Activated naive CD4-positive, alpha-beta T cell treated with anti-CD3 and anti-CD28 coated beads for 36 hours (primary cell): ENCODE measurements around the gene SERINC5. TPM values are rescaled to one million over a fixed set of nuclear protein-coding genes. Genes with fewer than 3 reads are reported as not detected.
"Not testable (repeated sequence)": the region's sequence is repeated elsewhere in the genome, so short reads cannot be mapped to it uniquely, and the experiment has no call there.

Source experiments
- CTCF ChIA-PET: fragments of 350-600 bp; sonication (Branson Sonifier 250); formaldehyde crosslinking; loops from one replicate; lab custom pipeline; 2021; ENCODE audit warnings: antibody characterized with exemption; lab: Charles Lee
- DNase-seq: peaks from one replicate; pipeline ENCODE4 v3.0.0-alpha.2; 2020
- H3K27ac Mint-ChIP-seq: one replicate; pipeline ENCODE4 v1.8.0; 2021; ENCODE audit warnings: mild to moderate bottlenecking, mixed read lengths
- H3K27me3 Mint-ChIP-seq: one replicate; pipeline ENCODE4 v1.8.0; 2021; ENCODE audit warnings: low read depth, mixed read lengths
- H3K36me3 Mint-ChIP-seq: one replicate; pipeline ENCODE4 v1.8.0; 2021; ENCODE audit warnings: low read depth, mixed read lengths
- H3K4me1 Mint-ChIP-seq: one replicate; pipeline ENCODE4 v1.8.0; 2021; ENCODE audit warnings: low read depth, mixed read lengths
- H3K4me3 Mint-ChIP-seq: one replicate; pipeline ENCODE4 v1.8.0; 2021; ENCODE audit warnings: mild to moderate bottlenecking, moderate library complexity, mixed read lengths
- H3K9me3 Mint-ChIP-seq: one replicate; pipeline ENCODE4 v1.8.0; 2021; ENCODE audit warnings: mixed read lengths
- intact Hi-C: fragments of 100-400 bp; cut with micrococcal nuclease; formaldehyde crosslinking; loops from one replicate; pipeline ENCODE4 v1.15.1; 2023
- total RNA-seq, 2 experiments: library from RNA; stranded (reverse); gene quantifications; one replicate each; pipeline ENCODE4 v1.2.3, GENCODE V29; 2021

Gene SERINC5
- total RNA-seq, 2 experiments from 2014 or later: 34.8 to 36.4 TPM

DNA sequence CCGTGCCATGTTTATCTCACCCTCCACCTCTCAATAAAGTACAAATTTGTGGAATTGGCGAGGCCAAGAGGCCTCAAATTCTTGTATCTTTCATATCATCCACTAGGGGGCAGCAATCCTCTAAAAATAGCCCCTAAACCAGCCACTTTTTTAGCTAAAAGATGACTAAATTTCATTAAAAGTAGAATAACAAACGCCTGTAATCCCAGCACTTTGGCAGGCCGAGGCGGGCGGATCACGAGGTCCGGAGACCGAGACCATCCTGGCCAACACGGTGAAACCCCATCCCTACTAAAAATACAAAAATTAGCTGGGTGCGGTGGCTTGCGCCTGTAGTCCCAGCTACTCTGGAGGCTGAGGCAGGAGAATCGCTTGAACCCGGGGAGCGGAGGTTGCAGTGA is 164.1 kb downstream of the SERINC5 start:
- not testable (repeated sequence) for H3K27ac Mint-ChIP-seq, H3K36me3 Mint-ChIP-seq, H3K9me3 Mint-ChIP-seq, H3K27me3 Mint-ChIP-seq
- CTCF ChIA-PET: interaction anchor here (0.6 to 10.1 kb wide), 47 partner anchors 8 to 773 kb away, joined by 3 to 183 read pairs (median 4); partner anchors contain the start of genes SERINC5 and ZFYVE16
- peak; percentile 38 for DNase-seq
- intact Hi-C loops: loop anchor here (1.0 to 10.0 kb wide), 9 partner anchors 114 to 1103 kb away; partner anchors contain the start of genes FAM151B and ZFYVE16
- peaks cover 12% of the 10 kb centered on the region for H3K4me1 Mint-ChIP-seq
- H3K4me3 Mint-ChIP-seq: peak overlapping the region; percentile 33

DNA sequence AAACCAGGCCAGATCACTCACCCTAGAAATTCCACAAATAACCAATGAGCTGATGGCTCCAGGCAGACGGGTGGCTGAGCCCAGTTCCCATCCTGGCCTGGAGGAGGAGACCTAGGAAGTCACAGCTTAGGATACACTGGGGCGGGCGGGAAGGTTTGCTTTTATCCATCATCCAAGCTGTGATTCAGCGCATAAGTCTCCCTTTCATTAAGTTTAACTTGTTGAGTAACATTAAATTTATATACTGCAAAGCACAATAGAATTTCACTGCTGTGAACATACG is 165.0 kb downstream of the SERINC5 start:
- CTCF ChIA-PET: interaction anchor here (1.5 to 10.1 kb wide), 9 partner anchors 10 to 224 kb away, joined by 3 to 183 read pairs (median 12); partner anchors contain the start of gene SERINC5
- DNase-seq: no peak
- H3K27ac Mint-ChIP-seq: no peak overlapping the region
- H3K9me3 Mint-ChIP-seq: no peaks in the 10 kb centered on the region
- H3K4me1 Mint-ChIP-seq: peaks cover 12% of the 10 kb centered on the region
- no peaks in the 10 kb centered on the region for H3K27me3 Mint-ChIP-seq
- no peaks in the 10 kb centered on the region for H3K36me3 Mint-ChIP-seq
- intact Hi-C loops: loop anchor here (1.0 to 10.0 kb wide), 9 partner anchors 114 to 1104 kb away; partner anchors contain the start of genes FAM151B and ZFYVE16
- no peak overlapping the region for H3K4me3 Mint-ChIP-seq

DNA sequence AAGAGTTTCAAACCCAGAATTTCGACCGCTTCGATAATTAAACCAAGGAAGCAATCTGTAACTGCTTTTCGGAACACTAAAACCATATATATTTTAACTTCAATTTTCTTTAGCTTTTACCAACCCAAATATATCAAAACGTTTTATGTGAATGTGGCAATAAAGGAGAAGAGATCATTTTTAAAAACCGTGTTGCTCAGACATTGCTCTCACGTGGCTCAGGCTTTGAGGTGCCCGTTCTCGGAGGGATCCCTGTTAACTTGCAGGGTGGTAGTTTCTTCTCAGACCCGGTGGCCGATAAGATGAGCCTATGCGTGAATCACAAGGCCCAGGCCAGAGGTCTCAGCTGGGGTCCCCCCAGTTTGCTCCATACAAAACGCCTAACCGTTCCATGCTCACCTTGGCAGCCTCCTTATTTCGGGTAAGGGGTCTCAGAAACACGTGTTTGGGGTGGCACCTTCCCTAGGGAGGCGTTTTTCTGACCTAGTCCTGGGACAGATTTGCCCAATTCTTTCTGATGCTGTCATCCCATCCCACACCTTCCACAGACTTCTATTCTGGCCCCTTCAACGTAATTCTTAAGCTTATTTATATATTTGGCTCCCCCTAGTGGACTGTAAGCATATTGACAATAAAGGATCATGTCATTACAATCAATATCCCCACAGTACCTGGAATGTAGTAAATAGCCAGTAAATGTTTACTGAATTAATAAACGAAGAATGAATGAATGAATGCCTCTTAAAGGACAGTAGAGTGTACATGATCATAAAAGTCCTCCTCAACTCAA is 172.6 kb downstream of the SERINC5 start:
- intact Hi-C loops: loop anchor here (1.0 to 5.0 kb wide), 7 partner anchors 158 to 1062 kb away; no protein-coding TSS in a partner anchor
- H3K4me1 Mint-ChIP-seq: peaks cover 12% of the 10 kb centered on the region
- peak overlapping the region; percentile 56 for H3K4me3 Mint-ChIP-seq
- CTCF ChIA-PET: interaction anchor here (0.5 to 3.8 kb wide), 70 partner anchors 9 to 1871 kb away, joined by 3 to 32 read pairs (median 4); no protein-coding TSS in a partner anchor
- H3K36me3 Mint-ChIP-seq: no peaks in the 10 kb centered on the region
- DNase-seq: peak; percentile 23
- H3K9me3 Mint-ChIP-seq: no peaks in the 10 kb centered on the region
- H3K27ac Mint-ChIP-seq: no peak overlapping the region
- H3K27me3 Mint-ChIP-seq: no peaks in the 10 kb centered on the region

DNA sequence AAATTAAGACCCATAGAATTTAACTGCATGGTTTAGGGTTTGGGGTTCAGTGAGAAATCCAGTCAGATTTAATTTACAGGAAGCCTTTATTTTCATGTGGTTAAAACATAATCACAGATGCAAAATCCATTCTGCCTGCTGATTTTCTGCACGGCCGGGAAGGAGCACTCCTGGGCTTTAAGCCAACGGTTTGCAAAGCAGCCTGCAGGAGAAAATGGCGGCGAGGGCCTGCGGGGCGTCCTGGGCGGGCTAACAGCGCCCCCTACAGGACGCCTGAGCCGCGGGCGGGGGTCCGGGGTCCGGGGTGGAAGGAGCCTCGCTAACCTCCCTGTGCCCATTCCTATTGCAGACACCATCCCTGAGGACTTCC is 173.1 kb downstream of the SERINC5 start:
- Mint-ChIP-seq H3K27me3 (no peaks in the 10 kb centered on the region), H3K9me3 (no peaks in the 10 kb centered on the region), H3K4me3 (peak overlapping the region; percentile 56), H3K27ac (no peak overlapping the region), H3K4me1 (peaks cover 12% of the 10 kb centered on the region), H3K36me3 (no peaks in the 10 kb centered on the region)
- intact Hi-C loops: loop anchor here (1.0 to 5.0 kb wide), 8 partner anchors 119 to 1062 kb away; no protein-coding TSS in a partner anchor
- DNase-seq: peak; percentile 75
- CTCF ChIA-PET: interaction anchor here (0.6 to 3.8 kb wide), 50 partner anchors 9 to 1871 kb away, joined by 3 to 32 read pairs (median 4); no protein-coding TSS in a partner anchor

- CTCF ChIA-PET: interaction anchor here (0.5 to 3.8 kb wide), 3 partner anchors 92 to 369 kb away, joined by 3 to 32 read pairs (median 3); no protein-coding TSS in a partner anchor
Measured at GRCh38 chr5:80082281-80082680, 173.6 kb downstream of the SERINC5 start.

GRCh38 chr5:80078921-80079320 is 176.9 kb downstream of the SERINC5 start:
- Mint-ChIP-seq H3K4me1 (peaks cover 12% of the 10 kb centered on the region), H3K4me3 (no peak overlapping the region), H3K36me3 (no peaks in the 10 kb centered on the region), H3K9me3 (no peaks in the 10 kb centered on the region), H3K27ac (no peak overlapping the region), H3K27me3 (no peaks in the 10 kb centered on the region)
- no peak for DNase-seq
- intact Hi-C loops: no loop called here
- CTCF ChIA-PET: interaction anchor here (0.9 to 1.7 kb wide), 2 partner anchors 200 to 221 kb away, joined by 4 to 6 read pairs; no protein-coding TSS in a partner anchor

More at GRCh38 chr5:80082281-80082680, 173.6 kb downstream of the SERINC5 start:
- Mint-ChIP-seq H3K36me3 (no peaks in the 10 kb centered on the region), H3K4me3 (no peak overlapping the region), H3K27ac (no peak overlapping the region), H3K9me3 (no peaks in the 10 kb centered on the region), H3K4me1 (peaks cover 12% of the 10 kb centered on the region), H3K27me3 (no peaks in the 10 kb centered on the region)
- intact Hi-C loops: loop anchor here (1.0 to 5.0 kb wide), 3 partner anchors 119 to 1061 kb away; no protein-coding TSS in a partner anchor
- no peak for DNase-seq

DNA sequence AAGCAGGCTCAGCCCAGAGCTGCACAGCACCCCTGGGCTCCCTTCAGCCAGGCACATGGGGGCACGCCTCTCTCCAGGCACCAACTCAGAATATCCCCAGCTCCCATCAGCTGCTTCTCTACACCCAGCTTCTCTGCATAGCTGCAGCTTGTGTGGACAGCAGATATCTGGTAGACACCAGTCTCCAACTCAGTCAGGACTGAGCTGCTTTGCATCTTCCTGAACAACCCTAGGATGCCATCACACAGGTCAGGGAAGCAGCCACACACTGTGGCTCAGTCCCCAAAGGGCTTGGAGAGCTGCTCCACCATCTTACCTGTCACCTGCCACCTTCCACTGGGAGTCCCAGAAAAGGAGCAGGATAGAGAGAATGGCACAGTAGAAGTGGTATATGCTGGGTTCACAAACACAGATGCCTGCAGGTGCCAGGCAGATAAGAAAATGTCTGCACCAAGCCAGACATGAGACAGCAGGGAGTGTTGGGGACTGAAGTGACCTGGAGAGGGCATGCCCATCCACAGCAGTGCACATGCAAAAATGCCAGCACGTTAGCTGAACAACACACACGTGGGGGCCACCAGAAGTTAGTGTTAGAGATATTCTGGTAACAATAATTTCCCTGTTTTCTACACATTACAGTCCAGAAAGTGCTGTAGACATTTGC is 178.7 kb downstream of the SERINC5 start:
- no peaks in the 10 kb centered on the region for H3K27me3 Mint-ChIP-seq
- H3K27ac Mint-ChIP-seq: no peak overlapping the region
- no peaks in the 10 kb centered on the region for H3K4me1 Mint-ChIP-seq
- CTCF ChIA-PET: interaction anchor here (0.6 kb wide), 1 partner anchor 93 kb away, joined by 5 read pairs; no protein-coding TSS in a partner anchor
- H3K9me3 Mint-ChIP-seq: no peaks in the 10 kb centered on the region
- no peak for DNase-seq
- no peak overlapping the region for H3K4me3 Mint-ChIP-seq
- intact Hi-C loops: no loop called here
- no peaks in the 10 kb centered on the region for H3K36me3 Mint-ChIP-seq

DNA sequence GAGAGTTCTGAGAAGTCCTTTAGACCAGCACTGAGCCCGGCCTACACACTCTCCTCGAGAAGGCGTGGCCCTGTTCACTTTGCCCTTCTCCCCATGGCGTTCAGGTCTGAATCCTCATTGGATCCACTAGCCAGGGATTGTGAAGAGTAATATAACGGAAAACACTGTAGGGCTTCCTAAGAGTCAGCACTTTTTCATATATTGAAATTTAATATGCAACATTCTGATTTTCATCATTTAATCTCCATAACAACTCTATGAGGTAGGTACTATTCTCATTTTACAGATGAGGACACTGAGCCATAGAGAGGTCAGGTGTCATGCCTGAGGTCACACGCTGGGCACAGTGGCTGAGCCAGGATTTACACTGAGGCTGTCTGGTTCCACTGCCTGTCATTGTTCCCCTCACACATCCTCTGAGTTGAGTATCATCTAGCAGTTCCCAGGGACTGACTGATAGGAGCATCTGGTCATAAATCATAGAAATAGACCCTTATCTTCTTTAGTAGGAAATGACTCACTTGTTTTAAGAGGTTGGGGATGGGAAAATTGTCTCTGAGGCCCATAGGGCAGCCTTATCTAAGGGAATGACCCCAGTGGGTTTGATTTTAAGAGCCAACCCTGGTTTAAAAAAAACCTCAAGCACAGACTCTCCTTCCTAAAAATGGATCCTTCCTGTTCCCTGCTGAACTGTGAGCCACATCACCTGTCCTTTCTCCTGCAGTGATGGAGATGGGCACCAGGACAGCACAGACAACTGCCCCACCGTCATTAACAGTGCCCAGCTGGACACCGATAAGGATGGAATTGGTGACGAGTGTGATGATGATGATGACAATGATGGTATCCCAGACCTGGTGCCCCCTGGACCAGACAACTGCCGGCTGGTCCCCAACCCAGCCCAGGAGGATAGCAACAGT is 179.5 kb downstream of the SERINC5 start:
- no peaks in the 10 kb centered on the region for H3K36me3 Mint-ChIP-seq
- H3K4me3 Mint-ChIP-seq: no peak overlapping the region
- CTCF ChIA-PET: no interaction called here
- intact Hi-C loops: no loop called here
- H3K4me1 Mint-ChIP-seq: no peaks in the 10 kb centered on the region
- no peak for DNase-seq
- H3K27me3 Mint-ChIP-seq: no peaks in the 10 kb centered on the region
- H3K27ac Mint-ChIP-seq: no peak overlapping the region
- H3K9me3 Mint-ChIP-seq: no peaks in the 10 kb centered on the region

GRCh38 chr5:80072103-80073073 is 183.5 kb downstream of the SERINC5 start:
- DNase-seq: no peak
- no peak overlapping the region for H3K4me3 Mint-ChIP-seq
- peak overlapping the region; percentile 47 for H3K27ac Mint-ChIP-seq
- no peaks in the 10 kb centered on the region for H3K9me3 Mint-ChIP-seq
- CTCF ChIA-PET: interaction anchor here (2.5 kb wide), 1 partner anchor 11 kb away, joined by 15 read pairs; no protein-coding TSS in a partner anchor
- H3K36me3 Mint-ChIP-seq: no peaks in the 10 kb centered on the region
- intact Hi-C loops: no loop called here
- no peaks in the 10 kb centered on the region for H3K4me1 Mint-ChIP-seq
- H3K27me3 Mint-ChIP-seq: no peaks in the 10 kb centered on the region

DNA sequence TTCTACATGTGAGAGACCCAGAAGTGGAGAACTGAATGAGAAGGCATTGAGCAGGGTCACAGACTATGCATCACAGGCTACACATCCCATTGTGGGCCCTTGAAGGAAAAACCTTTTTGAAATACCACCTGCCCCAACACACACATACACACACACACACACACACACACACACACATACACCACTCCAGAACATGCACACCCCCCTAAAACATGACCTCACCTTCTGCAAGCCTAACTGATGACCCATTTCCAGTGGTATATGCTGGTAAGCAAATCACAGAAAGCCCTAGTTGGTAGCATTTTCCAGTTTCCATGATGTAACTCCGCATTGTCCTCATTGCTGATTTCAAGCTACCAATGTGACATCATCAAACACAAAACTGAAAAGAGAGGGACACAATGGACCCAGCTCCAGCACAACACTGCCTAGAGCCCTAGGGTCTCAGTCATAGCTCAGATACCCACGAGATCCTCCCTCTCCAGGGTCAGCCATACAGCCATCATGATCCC is 184.3 kb downstream of the SERINC5 start:
- CTCF ChIA-PET: no interaction called here
- DNase-seq: no peak
- Mint-ChIP-seq H3K9me3 (no peaks in the 10 kb centered on the region), H3K27ac (no peak overlapping the region), H3K4me3 (no peak overlapping the region), H3K36me3 (no peaks in the 10 kb centered on the region), H3K4me1 (no peaks in the 10 kb centered on the region), H3K27me3 (no peaks in the 10 kb centered on the region)
- intact Hi-C loops: no loop called here
